Activated CD4-positive, CD25-positive, alpha-beta regulatory T cell treated with anti-CD3 and anti-CD28 coated beads, Interleukin-2, amount 50 U/mL, for 16 hours (primary cell): ENCODE measurements around the gene SMYD3.

Experiments
- DNase-seq: peaks from one replicate; pipeline ENCODE4 v3.0.0-alpha.2; 2020; ENCODE audit warnings: low read depth, low spot score

The SMYD3 gene

GRCh38 chr1:246278371-246278770, 228.7 kb downstream of the SMYD3 start:
- DNase-seq, result no peak

- no peak for DNase-seq
These were observed 232.0 kb downstream of the SMYD3 start for GRCh38 chr1:246275036-246275435.

GRCh38 chr1:246274186-246274585, 232.9 kb downstream of the SMYD3 start:
- no peak for DNase-seq

- DNase-seq, result no peak
These were observed 235.6 kb downstream of the SMYD3 start for GRCh38 chr1:246271516-246271915.

GRCh38 chr1:246270236-246270635, 236.8 kb downstream of the SMYD3 start:
- no peak for DNase-seq

GRCh38 chr1:246269466-246269865, 237.6 kb downstream of the SMYD3 start:
- DNase-seq, result no peak

GRCh38 chr1:246267896-246268295, 239.2 kb downstream of the SMYD3 start:
- DNase-seq, result no peak

- no peak for DNase-seq
These were observed 239.7 kb downstream of the SMYD3 start for GRCh38 chr1:246267426-246267825.

GRCh38 chr1:246265481-246265880, 241.6 kb downstream of the SMYD3 start:
- DNase-seq, result no peak

GRCh38 chr1:246262281-246262680, 244.8 kb downstream of the SMYD3 start:
- no peak for DNase-seq

GRCh38 chr1:246261639-246262038, 245.4 kb downstream of the SMYD3 start:
- no peak for DNase-seq

GRCh38 chr1:246258250-246258649, 248.8 kb downstream of the SMYD3 start:
- DNase-seq, result no peak

- DNase-seq, result no peak
These were observed 251.3 kb downstream of the SMYD3 start for GRCh38 chr1:246255773-246256172.

GRCh38 chr1:246254854-246255253, 252.2 kb downstream of the SMYD3 start:
- DNase-seq, result no peak

- DNase-seq, result no peak
These were observed 260.6 kb downstream of the SMYD3 start for GRCh38 chr1:246246430-246246829.

- no peak for DNase-seq
These were observed 261.5 kb downstream of the SMYD3 start for GRCh38 chr1:246245541-246245940.

GRCh38 chr1:246232126-246232525, 275.0 kb downstream of the SMYD3 start:
- no peak for DNase-seq

- DNase-seq, result no peak
These were observed 281.0 kb downstream of the SMYD3 start for GRCh38 chr1:246226041-246226440.

- DNase-seq, result no peak
These were observed 285.4 kb downstream of the SMYD3 start for GRCh38 chr1:246221485-246222255.

GRCh38 chr1:246220495-246221065, 286.5 kb downstream of the SMYD3 start:
- no peak for DNase-seq

- DNase-seq, result no peak
These were observed 287.5 kb downstream of the SMYD3 start for GRCh38 chr1:246219508-246220030.

- no peak for DNase-seq
These were observed 288.4 kb downstream of the SMYD3 start for GRCh38 chr1:246218686-246219085.

GRCh38 chr1:246216906-246217305, 290.2 kb downstream of the SMYD3 start:
- no peak for DNase-seq
